Upper lobe of right lung (tissue), 1 donor: Measurements from ENCODE around the gene ZNF280A. TPM values are rescaled to one million over a fixed set of nuclear protein-coding genes. Genes with fewer than 3 reads are reported as not detected.
"Not testable (repeated sequence)": the region's sequence is repeated elsewhere in the genome, so short reads cannot be mapped to it uniquely, and the experiment has no call there.

Source experiments
- ATAC-seq: fragments of 200-7000 bp; cut with Tn5 transposase; one replicate; pipeline ENCODE4 v1.9.1; 2020; ENCODE audit warnings: mild to moderate bottlenecking, moderate library complexity
- DNase-seq: peaks from one replicate; pipeline ENCODE4 v3.0.0-alpha.2; 2020
- H3K27ac ChIP-seq: fragments of 200-600 bp; one replicate; pipeline ENCODE4 v1.8.0; 2022
- H3K27me3 ChIP-seq: fragments of 200-600 bp; one replicate; pipeline ENCODE4 v1.8.0; 2022; ENCODE audit warnings: mild to moderate bottlenecking
- H3K36me3 ChIP-seq: fragments of 200-600 bp; one replicate; pipeline ENCODE4 v1.8.0; 2022
- H3K4me1 ChIP-seq: fragments of 200-600 bp; one replicate; pipeline ENCODE4 v1.8.0; 2022
- H3K4me3 ChIP-seq: fragments of 200-600 bp; one replicate; pipeline ENCODE4 v1.8.0; 2022; ENCODE audit warnings: mild to moderate bottlenecking
- H3K9me3 ChIP-seq: fragments of 200-600 bp; one replicate; pipeline ENCODE4 v1.8.0; 2022
- intact Hi-C: fragments of 100-400 bp; cut with DNase I; formaldehyde crosslinking; loops from one replicate; pipeline ENCODE4 v1.11.0; 2022
- total RNA-seq: library from RNA; stranded (reverse); fragmentation: NEBNext Ultra II Directional; extraction: Animal tissue kit (Norgen Biotek cat#: 25700); gene quantifications from one replicate; pipeline ENCODE4 v1.2.1, GENCODE V29; 2021
- TF ChIP-seq, protein P1 (sequence below): fragments of 200-600 bp; IDR thresholded peaks from one replicate; pipeline ENCODE4 v1.8.0; 2022; ENCODE audit warnings: antibody characterized with exemption
- donor health status: DM: no; HTN: yes; CAD: no; lungs with severe emphysema.

Gene ZNF280A
- total RNA-seq, 1 donor from 2014 or later: not detected

DNA sequence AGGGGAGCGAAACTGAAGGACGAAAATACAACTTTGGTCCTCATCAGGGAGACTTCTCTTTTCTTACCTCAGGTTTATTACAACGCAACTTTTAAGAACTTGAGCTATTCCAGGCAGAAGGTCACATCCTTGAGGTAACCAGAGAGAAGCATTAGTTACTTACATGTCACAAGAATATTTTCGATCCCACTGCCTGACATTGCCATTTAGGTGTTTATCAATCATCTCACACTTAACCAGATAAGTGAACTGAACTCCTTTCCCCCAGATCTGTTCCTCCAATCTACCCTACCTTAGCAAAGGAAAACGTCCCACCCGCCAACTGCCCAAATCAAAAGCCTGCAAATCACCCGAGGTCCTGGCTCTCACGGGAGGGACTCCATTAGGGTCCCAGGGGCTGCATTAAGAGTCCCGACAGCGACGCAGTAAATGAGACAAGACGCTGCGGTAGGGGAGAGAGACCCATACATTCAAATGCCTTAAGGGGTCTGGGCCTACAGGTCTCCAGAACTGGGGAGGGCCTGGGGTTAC is 12.3 kb downstream of the ZNF280A start:
- Histone ChIP-seq H3K4me3 (peak overlapping the region; percentile 49), H3K27ac (no peak overlapping the region), H3K36me3 (no peaks in the 10 kb centered on the region), H3K27me3 (peaks cover 5% of the 10 kb centered on the region), H3K9me3 (no peaks in the 10 kb centered on the region), H3K4me1 (no peaks in the 10 kb centered on the region)
- no peak for ATAC-seq
- no peak for DNase-seq
- intact Hi-C loops: no loop called here
- TF ChIP-seq, protein P1, sequence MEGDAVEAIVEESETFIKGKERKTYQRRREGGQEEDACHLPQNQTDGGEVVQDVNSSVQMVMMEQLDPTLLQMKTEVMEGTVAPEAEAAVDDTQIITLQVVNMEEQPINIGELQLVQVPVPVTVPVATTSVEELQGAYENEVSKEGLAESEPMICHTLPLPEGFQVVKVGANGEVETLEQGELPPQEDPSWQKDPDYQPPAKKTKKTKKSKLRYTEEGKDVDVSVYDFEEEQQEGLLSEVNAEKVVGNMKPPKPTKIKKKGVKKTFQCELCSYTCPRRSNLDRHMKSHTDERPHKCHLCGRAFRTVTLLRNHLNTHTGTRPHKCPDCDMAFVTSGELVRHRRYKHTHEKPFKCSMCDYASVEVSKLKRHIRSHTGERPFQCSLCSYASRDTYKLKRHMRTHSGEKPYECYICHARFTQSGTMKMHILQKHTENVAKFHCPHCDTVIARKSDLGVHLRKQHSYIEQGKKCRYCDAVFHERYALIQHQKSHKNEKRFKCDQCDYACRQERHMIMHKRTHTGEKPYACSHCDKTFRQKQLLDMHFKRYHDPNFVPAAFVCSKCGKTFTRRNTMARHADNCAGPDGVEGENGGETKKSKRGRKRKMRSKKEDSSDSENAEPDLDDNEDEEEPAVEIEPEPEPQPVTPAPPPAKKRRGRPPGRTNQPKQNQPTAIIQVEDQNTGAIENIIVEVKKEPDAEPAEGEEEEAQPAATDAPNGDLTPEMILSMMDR: no peak

DNA sequence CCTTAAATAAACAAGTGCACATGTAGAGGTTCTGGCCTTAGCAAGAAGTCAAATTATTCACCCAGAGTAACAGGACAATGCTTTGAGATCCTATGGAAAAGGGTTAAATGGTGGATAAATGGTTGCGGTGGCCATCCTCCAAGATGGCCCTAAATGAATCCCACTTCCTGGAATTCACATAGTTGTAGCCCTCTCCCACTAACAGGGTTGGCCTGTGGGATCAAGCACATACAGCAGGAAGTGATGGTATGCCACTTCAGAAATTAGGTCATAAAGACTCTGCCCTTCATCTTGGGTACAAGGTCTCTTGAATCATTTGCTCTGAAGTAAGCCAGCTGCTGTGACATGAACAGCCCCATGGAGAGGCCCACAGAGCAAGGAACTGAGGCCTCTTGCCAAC is 13.3 kb downstream of the ZNF280A start:
- peaks cover under 1% of the 10 kb centered on the region for H3K27me3 ChIP-seq
- no peak overlapping the region for H3K4me3 ChIP-seq
- intact Hi-C loops: no loop called here
- no peaks in the 10 kb centered on the region for H3K9me3 ChIP-seq
- no peaks in the 10 kb centered on the region for H3K4me1 ChIP-seq
- DNase-seq: no peak
- TF ChIP-seq, protein P1: no peak
- H3K27ac ChIP-seq: no peak overlapping the region
- ATAC-seq: no peak
- H3K36me3 ChIP-seq: no peaks in the 10 kb centered on the region

DNA sequence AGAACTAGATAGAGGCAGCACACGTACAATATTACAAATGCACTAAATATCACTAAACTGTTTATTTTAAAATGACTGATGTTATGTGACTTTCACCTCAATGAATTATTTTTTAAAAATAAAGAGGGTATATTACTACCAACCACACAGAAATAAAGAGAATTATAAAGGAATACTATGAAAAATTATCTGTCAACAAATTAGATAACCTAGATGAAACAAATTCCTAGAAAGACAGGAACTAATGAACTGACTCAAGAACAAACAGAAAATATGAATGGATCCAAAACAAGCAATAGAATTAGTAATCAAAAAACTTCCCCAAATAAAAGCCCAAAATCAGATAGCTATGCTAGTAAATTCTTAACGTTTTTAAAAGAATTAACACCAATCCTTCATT is 21.8 kb downstream of the ZNF280A start:
- Histone ChIP-seq H3K36me3 (no peaks in the 10 kb centered on the region), H3K9me3 (no peaks in the 10 kb centered on the region), H3K4me3 (no peak overlapping the region), H3K27ac (no peak overlapping the region), H3K4me1 (no peaks in the 10 kb centered on the region), H3K27me3 (no peaks in the 10 kb centered on the region)
- TF ChIP-seq, protein P1: no peak
- intact Hi-C loops: no loop called here
- DNase-seq: no peak
- no peak for ATAC-seq

DNA sequence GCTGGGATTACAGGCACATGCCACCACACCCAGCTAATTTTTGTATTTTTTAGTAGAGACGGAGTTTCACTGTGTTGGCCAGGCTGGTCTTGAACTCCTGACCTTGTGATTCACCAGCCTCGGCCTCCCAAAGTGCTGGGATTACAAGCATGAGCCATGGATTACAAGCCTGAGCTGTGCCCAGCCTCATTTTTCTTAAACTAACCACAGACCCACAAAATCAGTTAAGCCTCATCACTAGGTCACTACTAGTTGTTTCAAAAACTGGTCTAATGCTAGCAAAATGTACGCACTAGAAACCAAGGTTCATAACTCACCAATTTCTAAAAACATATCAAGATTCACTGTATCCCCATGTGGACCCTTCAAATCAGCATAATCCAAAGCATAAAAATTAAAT is 28.5 kb downstream of the ZNF280A start:
- DNase-seq, ATAC-seq: not testable (repeated sequence)

DNA sequence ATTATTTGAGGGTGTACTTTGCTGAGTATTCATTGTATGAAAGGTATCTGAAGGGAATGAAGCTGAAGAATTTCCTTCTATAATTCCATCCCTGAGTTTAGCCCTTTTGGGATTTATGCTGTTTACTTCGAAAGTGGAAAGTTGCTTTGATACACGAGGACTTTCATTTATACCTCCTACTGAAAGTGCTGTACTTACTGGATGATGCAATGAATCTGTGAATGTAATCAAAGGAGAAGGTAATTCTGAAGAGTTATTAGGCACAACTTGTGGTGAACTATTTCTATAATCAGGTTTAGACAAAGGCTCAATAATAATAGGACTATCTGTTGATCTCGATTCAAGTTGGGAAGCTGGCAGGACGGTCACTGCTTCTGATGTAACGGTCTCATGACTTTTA is 31.3 kb downstream of the ZNF280A start:
- intact Hi-C loops: no loop called here
- H3K4me3 ChIP-seq: no peak overlapping the region
- TF ChIP-seq, protein P1: no peak
- no peaks in the 10 kb centered on the region for H3K27me3 ChIP-seq
- ATAC-seq (no peak), DNase-seq (no peak)
- no peaks in the 10 kb centered on the region for H3K4me1 ChIP-seq
- no peaks in the 10 kb centered on the region for H3K36me3 ChIP-seq
- no peaks in the 10 kb centered on the region for H3K9me3 ChIP-seq
- H3K27ac ChIP-seq: no peak overlapping the region

More for the DNA sequence above, 28.5 kb downstream of the ZNF280A start:
- H3K9me3 ChIP-seq, H3K4me3 ChIP-seq, intact Hi-C loops, H3K36me3 ChIP-seq, H3K4me1 ChIP-seq, H3K27ac ChIP-seq, H3K27me3 ChIP-seq: not testable (repeated sequence)

DNA sequence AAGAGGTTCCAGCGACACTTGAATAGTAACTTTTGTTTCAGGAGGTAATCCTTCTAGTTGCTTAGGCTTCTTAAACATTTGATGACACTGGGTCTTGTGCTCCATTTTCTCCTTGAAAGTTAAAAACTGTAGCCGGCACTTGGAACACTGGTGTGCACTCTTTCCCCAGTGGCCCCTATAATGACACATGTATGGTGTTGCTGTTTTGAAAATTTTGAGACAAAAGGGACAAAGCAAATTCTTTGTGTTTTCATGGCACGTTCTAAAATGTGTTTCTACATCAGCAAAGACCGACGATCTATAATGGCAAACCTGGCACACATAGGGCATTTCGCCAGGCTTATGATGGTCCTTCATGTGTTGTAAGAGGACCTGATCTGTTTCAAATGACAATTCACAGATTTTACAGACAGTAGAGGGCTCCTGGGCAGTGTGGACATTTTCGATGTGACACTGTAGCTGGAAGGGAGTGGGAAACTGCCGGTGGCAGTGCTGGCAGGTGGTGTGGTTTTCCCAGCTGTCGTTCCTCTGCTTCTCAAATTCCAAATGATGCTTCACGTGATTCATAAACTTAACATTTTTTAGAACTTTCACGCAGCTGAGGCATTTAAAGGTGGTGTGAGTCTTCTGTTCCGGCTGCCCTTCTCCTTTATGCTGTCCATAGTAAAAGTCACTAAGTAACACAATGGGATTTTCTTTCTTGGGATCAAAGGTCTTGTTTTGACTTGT is 32.0 kb downstream of the ZNF280A start:
- TF ChIP-seq, protein P1: no peak
- Histone ChIP-seq H3K4me1 (no peaks in the 10 kb centered on the region), H3K27ac (no peak overlapping the region), H3K27me3 (peaks cover 4% of the 10 kb centered on the region), H3K36me3 (no peaks in the 10 kb centered on the region), H3K9me3 (no peaks in the 10 kb centered on the region), H3K4me3 (no peak overlapping the region)
- DNase-seq: no peak
- intact Hi-C loops: no loop called here
- ATAC-seq: no peak
